Ureter (tissue), 1 donor: Measurements from ENCODE around the gene EEF1AKMT4. TPM values are rescaled to one million over a fixed set of nuclear protein-coding genes. Genes with fewer than 3 reads are reported as not detected.
"Not testable (repeated sequence)": the region's sequence is repeated elsewhere in the genome, so short reads cannot be mapped to it uniquely, and the experiment has no call there.

Source experiments
- DNase-seq: peaks from one replicate; pipeline ENCODE4 v3.0.0-alpha.2; 2020; ENCODE audit warnings: low spot score
- total RNA-seq: library from RNA; stranded (reverse); gene quantifications from one replicate; pipeline ENCODE4 v1.2.4, GENCODE V29; 2023
- donor health status: DM: yes; HTN: yes; CAD: no.

EEF1AKMT4 gene
- total RNA-seq, 1 donor from 2014 or later: 3.1 TPM

- DNase-seq: no peak
These were observed 10.6 kb downstream of the EEF1AKMT4 start for GRCh38 chr3:184259878-184260723.

DNA sequence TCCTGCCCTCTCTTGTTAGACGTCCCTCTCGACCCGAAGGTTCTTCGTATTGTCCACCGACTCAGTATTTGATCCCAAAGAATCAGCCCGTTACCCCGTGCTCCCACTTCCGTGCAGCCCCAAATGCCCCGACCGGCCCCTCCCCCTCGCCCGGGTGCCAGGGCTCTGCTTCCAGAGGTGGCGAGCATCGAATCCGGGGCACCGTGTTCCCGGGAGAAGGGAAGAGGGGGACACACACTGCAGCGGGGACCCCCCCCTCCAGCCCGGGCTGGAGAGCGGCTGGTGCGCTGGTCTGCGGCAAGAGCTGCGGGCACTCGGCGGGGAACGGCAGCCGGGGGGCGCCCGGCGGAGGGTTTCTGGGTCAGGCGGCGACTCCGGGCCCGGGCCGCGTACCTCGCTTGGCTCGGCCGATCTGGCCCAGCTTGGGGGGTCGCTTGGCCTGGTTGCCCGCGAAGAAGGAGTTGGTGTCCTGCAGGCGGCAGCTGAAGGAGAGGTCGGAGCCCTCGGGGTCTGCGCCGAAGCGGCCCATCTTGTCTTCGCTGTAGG, 11.3 kb downstream of the EEF1AKMT4 start:
- DNase-seq: no peak

DNA sequence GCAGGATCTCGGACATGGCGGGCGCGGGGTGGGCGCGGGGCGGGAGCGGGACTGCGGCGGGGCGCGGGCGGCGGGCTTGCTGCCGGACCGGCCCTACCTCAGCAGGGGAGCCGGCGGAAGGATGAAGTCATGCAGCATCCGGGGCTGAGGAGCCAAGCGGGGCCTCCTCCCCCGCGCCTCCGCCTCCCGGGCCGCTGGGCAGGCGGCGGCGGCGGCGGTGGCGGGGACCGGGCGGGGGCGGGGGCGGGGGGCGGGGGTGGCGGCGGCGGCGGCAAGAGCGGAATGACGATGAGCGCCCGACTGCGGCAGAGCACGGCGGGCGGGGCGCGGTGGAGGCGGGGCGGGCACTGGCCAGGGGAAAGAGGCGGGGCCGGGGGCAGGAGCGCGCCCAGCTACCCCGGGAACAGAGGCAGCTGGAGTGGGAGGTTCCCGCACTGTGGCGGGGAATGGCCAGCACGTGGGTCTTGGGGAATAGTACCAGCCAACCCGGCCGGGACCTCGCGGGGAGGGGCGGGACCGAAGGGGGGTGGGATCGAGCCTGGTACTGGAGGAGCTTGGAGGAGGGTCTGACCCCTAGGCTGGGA, 11.9 kb downstream of the EEF1AKMT4 start, which contains the start of gene CAMK2N2:
Gene CAMK2N2 (minus strand): TSS at position 284 of the 584 bp plus-strand sequence. CDS start 268 bp downstream, at position 16.
- no peak for DNase-seq

- DNase-seq: no peak
These were observed 12.6 kb downstream of the EEF1AKMT4 start for GRCh38 chr3:184261854-184262763.

DNA sequence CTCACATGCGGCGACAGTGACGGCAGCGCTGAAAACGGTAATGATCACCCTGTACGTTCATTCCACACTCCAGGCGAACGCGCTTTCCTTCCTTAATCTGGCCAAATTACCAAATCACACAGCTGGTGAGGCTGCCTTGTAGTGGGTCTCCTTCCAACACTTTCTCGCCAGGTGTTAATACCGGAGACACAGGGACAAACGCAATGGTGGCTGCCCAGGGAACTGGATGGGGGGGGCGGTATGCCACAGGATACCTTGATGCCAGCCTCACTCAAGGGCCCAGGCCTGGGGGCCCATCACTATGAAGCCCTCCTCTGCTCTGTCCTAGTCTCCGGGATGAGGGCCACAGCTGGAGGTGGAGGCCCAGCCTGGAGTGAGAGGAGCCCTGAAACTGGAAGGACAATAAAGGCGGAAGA, 13.3 kb downstream of the EEF1AKMT4 start:
- no peak for DNase-seq

GRCh38 chr3:184267249-184267648, 17.8 kb downstream of the EEF1AKMT4 start:
- not testable (repeated sequence) for DNase-seq

DNA sequence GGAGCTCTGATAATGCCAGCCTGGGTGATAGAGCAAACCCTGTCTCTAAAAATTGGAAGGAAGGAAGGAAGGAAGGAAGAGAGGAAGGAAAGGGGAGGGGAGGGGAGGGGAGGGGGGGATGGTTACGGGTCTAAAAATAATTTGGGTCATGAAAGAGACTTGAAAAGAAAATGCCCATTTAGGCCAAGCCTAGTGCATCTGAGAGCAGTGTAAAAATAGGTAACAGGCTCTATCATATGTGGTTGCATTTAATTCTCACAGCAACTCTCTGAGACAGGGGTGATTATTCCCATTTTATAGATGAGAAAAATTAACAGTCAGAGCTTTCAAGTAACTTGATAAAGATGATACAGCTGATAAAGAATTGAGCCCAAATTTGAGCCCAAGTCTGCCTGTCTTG, 22.8 kb downstream of the EEF1AKMT4 start:
- no peak for DNase-seq

DNA sequence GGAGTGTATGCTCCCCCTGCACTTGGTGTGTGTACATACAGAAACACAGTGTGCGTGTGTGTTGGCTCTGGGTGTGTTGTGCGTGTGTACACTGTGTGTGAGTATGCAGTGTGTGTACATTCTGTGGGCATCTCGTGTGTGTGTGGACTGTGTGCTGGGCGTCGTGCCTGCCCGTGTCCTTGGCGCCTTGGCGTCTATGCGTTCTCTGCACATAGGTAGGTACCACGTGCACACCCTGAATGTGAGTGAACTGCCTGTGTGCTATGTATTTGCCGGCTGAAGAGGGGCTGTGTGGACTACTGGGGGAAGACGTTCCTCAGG, 25.9 kb downstream of the EEF1AKMT4 start:
- no peak for DNase-seq

GRCh38 chr3:184275961-184276910, 26.8 kb downstream of the EEF1AKMT4 start, which contains the start of gene ECE2:
TSS of gene ECE2 (plus strand) at chr3:184276022. CDS start at chr3:184276154, 132 bp downstream.
- no peak for DNase-seq

GRCh38 chr3:184277366-184277765, 27.9 kb downstream of the EEF1AKMT4 start:
- DNase-seq: no peak

DNA sequence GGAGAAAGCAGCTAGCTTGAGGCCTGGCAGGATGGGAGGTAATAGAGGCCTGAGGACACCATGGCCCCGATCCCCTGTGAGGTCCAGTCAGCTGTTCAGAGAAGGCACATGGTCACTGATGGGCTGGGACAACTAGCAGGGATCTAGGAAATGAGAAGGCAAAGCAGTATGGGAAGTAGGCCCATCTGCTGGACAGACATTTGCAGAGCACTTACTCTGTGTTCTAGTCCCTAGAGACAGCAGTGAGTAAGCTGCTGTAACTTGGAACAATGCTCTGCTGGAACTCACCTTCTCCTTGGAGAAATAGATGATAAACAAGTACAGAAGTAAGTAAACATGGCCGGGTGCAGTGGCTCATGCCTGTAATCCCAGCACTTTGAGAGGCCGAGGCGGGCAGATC, 33.5 kb downstream of the EEF1AKMT4 start:
- no peak for DNase-seq

- no peak for DNase-seq
These were observed 34.2 kb downstream of the EEF1AKMT4 start for GRCh38 chr3:184283681-184284080.

DNA sequence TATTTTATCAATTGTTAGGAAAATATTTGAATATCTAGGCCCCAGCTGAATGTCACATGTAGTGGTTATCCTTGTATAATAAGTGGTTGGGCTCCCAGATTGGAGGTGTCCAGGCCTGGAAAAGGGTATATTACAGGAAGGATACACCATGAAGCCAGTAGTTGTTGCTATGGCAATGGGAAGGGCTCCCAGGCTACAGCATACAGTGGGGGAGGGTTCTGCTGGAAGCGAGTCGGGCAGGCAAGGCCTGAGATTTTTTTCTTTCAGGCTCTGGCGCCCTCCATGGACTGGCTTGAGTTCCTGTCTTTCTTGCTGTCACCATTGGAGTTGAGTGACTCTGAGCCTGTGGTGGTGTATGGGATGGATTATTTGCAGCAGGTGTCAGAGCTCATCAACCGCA, 35.2 kb downstream of the EEF1AKMT4 start:
- DNase-seq: no peak

DNA sequence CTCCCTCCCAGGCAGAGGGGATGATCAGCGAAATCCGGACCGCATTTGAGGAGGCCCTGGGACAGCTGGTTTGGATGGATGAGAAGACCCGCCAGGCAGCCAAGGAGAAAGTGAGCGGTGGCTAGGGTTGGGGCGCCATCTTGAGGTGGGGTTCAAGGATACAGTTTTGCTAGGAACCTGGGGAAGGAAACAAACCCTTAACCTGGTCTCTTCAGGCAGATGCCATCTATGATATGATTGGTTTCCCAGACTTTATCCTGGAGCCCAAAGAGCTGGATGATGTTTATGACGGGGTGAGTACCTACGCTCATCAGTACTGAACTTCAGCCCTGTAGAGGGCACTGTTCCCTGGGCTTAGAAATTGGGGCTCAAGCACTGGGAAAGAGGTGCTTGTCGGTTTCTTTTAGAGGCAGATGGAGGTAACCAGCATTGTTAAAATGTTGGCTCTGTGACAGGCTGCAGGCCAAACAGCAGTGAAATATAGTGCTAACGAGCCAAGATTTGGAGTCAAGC, 40.0 kb downstream of the EEF1AKMT4 start:
- DNase-seq: no peak

DNA sequence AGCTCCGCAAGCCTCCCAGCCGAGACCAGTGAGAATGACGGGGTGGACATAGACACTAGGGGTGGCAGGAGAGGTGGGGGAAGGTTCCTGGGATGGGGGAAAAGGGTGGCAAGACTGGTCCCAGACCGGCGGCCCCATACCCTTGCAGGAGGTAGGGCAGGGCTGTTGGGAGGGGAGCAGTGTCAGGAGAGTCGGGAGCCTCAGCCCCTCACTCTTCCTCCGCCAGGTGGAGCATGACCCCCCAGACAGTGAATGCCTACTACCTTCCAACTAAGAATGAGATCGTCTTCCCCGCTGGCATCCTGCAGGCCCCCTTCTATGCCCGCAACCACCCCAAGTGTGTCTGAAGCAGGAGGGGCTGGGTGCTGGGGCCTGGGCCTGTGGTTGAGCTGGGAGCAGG, 40.9 kb downstream of the EEF1AKMT4 start:
- no peak for DNase-seq

DNA sequence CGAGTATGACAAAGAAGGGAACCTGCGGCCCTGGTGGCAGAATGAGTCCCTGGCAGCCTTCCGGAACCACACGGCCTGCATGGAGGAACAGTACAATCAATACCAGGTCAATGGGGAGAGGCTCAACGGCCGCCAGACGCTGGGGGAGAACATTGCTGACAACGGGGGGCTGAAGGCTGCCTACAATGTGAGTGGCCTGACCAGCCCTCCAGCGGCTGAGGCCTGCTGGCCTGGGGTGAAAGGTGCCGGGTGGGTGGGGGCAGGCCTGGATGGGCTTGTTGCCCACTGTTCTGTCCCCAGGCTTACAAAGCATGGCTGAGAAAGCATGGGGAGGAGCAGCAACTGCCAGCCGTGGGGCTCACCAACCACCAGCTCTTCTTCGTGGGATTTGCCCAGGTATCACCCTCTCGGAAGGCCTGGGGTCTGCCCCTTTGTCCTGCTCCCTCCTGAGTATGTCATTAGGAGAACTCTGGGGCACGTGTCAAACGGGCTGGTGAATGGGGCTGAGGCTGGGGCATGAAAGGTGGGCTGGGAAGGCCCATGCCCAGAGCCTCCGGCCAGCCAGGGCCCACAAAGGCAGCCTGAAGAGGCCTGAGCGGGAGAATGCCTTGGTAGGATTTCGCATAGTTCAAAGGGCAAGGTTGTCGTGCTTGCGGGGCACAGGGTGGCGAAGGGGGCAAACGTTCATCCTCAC, 41.7 kb downstream of the EEF1AKMT4 start:
- no peak for DNase-seq

DNA sequence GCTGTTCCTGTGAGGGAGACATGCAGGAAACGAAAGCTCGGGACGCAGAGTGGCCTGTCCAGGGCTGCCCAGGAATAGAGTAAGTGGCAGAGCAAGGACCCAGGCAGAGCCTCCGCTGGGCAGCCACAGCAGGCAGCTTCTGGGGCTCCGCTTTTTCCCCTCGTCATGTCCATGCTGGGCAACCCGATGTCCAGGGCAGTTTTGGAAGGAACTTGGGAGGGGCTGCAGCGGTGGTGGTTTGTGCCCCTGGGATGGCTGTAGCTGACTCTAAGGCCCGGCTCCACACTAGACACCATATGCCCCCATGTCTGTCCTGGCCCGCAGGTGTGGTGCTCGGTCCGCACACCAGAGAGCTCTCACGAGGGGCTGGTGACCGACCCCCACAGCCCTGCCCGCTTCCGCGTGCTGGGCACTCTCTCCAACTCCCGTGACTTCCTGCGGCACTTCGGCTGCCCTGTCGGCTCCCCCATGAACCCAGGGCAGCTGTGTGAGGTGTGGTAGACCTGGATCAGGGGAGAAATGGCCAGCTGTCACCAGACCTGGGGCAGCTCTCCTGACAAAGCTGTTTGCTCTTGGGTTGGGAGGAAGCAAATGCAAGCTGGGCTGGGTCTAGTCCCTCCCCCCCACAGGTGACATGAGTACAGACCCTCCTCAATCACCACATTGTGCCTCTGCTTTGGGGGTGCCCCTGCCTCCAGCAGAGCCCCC, 42.4 kb downstream of the EEF1AKMT4 start:
- DNase-seq: no peak

- DNase-seq: no peak
These were observed 46.3 kb downstream of the EEF1AKMT4 start for GRCh38 chr3:184295771-184296170.

GRCh38 chr3:184296616-184297015, 47.1 kb downstream of the EEF1AKMT4 start:
- DNase-seq: no peak
